SU-DHL-6 (cell line): ENCODE results near the gene RDH13.
"Not testable (repeated sequence)": the region's sequence is repeated elsewhere in the genome, so short reads cannot be mapped to it uniquely, and the experiment has no call there.

Source experiments
- EZH2phosphoT487 ChIP-seq: fragments of 200-600 bp; sonication (generic), shearing (Covaris generic); conservative IDR thresholded peaks from 2 replicates; pipeline ENCODE4 v1.6.1; 2018; ENCODE audit warnings: mild to moderate bottlenecking, antibody characterized with exemption, low read length, moderate library complexity, mixed read lengths
- TF ChIP-seq, protein P1 (sequence below): fragments of 200-600 bp; sonication (generic); IDR thresholded peaks from one replicate; pipeline ENCODE4 v1.5.1; 2017; ENCODE audit warnings: antibody characterized with exemption, mild to moderate bottlenecking, low read length, moderate library complexity; ENCODE audit not compliant: insufficient read depth, poor library complexity, severe bottlenecking

DNA sequence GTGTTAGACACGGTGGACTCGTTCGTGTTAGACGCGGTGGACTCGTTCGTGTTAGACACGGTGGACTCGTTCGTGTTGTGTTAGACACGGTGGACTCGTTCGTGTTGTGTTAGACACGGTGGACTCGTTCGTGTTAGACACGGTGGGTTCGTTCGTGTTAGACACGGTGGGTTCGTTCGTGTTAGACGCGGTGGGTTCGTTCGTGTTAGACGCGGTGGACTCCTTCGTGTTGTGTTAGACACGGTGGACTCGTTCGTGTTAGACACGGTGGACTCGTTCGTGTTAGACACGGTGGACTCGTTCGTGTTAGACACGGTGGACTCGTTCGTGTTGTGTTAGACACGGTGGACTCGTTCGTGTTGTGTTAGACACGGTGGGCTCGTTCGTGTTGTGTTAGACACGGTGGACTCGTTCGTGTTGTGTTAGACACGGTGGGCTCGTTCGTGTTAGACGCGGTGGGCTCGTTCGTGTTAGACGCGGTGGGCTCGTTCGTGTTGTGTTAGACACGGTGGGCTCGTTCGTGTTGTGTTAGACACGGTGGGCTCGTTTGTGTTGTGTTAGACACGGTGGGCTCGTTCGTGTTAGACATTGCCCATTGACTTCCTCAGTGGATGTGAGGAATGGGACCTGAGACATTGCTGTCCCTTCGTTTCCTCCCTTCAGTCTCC is 29.8 kb downstream of the RDH13 start:
- TF ChIP-seq, protein P1, sequence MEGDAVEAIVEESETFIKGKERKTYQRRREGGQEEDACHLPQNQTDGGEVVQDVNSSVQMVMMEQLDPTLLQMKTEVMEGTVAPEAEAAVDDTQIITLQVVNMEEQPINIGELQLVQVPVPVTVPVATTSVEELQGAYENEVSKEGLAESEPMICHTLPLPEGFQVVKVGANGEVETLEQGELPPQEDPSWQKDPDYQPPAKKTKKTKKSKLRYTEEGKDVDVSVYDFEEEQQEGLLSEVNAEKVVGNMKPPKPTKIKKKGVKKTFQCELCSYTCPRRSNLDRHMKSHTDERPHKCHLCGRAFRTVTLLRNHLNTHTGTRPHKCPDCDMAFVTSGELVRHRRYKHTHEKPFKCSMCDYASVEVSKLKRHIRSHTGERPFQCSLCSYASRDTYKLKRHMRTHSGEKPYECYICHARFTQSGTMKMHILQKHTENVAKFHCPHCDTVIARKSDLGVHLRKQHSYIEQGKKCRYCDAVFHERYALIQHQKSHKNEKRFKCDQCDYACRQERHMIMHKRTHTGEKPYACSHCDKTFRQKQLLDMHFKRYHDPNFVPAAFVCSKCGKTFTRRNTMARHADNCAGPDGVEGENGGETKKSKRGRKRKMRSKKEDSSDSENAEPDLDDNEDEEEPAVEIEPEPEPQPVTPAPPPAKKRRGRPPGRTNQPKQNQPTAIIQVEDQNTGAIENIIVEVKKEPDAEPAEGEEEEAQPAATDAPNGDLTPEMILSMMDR: not testable (repeated sequence)
- TF ChIP-seq EZH2phosphoT487: not testable (repeated sequence)
